ENCODE measurements around the gene PECR. TPM values are rescaled to one million over a fixed set of nuclear protein-coding genes. Genes with fewer than 3 reads are reported as not detected.

PECR gene
- total and polyA plus RNA-seq, 5 experiments from 2014 or later: 15.7 to 33.3 (median 25.4) TPM

Other genes starting within 250 kb of the PECR start
- gene MREG, start 68.3 kb downstream of the PECR start, total RNA-seq: 1 to 10 TPM; 5.2 to 8.5 TPM
- gene MREG, start 68.3 kb downstream of the PECR start, polyA plus RNA-seq: 1 to 10 TPM in 2 of 3 donors, under 1 TPM in 1; 0.97 to 3.3 (median 2.7) TPM
- 1 to 10 TPM; 2.6 to 4.1 TPM for gene TMEM169, start 110 bp upstream of the PECR start, total RNA-seq
- 1 to 10 TPM in 2 of 3 donors, under 1 TPM in 1; 0.73 to 2.0 (median 1.8) TPM for gene TMEM169, start 110 bp upstream of the PECR start, polyA plus RNA-seq
- 100 to 1,000 TPM; 231 to 245 TPM for gene XRCC5, start 27.5 kb upstream of the PECR start, total RNA-seq
- gene XRCC5, start 27.5 kb upstream of the PECR start, polyA plus RNA-seq: 100 to 1,000 TPM; 311 to 364 (median 348) TPM